NCI-H510A (cell line): Measurements from ENCODE around the gene MCEMP1.
"Not testable (repeated sequence)": the region's sequence is repeated elsewhere in the genome, so short reads cannot be mapped to it uniquely, and the experiment has no call there.

ENCODE experiments used
- DNase-seq: peaks from one replicate; lab custom pipeline; 2025; lab: John Stamatoyannopoulos, UW

The MCEMP1 gene

DNA sequence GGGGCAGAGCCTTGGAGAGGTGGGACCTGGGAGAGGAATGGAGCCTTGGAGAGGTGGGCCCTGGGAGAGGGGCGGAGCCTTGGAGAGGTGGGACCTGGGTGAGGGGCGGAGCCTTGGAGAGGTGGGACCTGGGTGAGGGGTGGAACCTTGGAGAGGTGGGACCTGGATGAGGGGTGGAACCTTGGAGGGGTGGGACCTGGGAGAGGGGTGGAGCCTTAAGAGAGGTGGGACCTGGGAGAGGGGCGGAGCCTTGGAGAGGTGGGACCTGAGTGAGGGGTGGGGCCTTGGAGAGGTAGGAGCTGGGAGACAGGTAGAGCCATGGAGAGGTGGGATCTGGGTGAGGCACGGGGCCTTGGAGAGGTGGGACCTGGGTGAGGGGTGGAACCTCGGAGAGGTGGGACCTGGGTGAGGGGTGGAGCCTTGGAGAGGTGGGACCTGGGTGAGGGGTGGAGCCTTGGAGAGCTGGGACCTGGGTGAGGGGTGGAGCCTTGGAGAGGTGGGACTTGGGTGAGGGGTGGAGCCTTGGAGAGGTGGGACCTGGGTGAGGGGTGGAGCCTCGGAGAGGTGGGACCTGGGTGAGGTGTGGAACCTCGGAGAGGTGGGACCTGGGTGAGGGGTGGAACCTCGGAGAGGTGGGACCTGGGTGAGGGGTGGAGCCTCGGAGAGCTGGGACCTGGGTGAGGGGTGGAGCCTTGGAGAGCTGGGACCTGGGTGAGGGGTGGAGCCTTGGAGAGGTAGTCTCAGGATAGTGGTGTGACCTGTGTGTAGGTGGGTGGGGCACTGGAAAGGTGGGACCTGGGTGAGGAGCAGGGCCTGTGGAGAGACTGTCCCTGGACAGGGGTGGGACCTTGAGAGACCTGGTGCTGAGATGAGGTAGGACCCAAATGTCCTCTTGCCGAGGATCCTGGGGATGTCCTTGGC, 33.0 kb upstream of the MCEMP1 start:
- not testable (repeated sequence) for DNase-seq

GRCh38 chr19:7644550-7644877, 32.4 kb upstream of the MCEMP1 start:
- no peak for DNase-seq

DNA sequence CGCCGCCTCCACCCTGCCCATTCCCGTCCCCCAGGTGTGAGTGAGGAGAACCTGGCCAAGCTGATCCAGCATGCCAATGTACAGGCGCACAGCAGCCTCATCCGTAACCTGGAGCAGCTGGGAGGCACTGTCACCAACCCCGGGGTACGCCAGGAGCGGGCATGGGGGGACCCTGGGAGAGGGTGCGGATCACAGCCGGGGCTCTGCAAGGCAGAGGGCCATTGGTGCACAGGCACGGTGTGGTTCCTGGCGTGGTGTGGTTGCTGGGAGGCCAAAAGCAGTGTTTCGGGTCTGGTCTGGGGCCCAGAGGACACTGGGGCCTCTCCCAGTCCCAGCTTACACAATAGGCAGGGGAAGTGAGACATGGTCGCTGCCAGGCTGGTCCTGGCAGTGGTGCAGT, 31.7 kb upstream of the MCEMP1 start:
- no peak for DNase-seq

DNA sequence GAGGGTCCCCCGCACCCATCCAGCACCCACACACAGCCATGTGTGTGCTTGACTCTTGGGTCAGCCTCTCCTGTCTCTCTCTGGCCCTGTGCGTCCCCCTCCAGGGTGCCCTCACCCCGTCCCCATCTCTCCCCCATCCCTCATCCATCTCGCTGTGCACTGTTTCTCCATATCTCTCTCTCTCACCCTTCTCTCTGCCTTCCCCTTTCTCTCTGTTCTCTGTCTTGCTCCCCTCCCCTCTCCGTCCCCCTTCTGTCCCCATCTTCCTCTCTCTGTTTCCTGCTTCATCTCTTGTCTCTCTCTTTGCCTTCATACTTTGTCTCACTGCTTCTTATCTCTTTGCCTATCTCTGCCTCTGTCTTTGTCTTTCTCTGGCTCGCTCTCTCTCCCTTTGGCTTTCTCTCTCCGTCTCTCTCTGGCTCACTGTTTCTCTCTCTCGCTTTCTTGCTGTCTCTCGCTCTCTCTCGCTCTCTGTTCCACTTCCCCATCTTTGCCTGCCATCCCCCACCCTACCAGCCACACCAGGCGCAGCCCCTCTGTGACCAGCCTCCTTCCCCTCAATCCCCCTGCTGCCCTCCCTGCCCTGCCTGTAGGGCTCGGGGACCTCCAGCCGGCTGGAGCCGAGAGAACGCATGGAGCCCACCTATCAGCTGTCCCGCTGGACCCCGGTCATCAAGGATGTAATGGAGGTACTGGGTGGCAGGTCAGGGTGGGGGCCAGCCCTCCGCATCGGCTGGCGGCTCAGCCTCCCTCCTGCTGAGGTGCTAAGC, 31.0 kb upstream of the MCEMP1 start:
- no peak for DNase-seq

DNA sequence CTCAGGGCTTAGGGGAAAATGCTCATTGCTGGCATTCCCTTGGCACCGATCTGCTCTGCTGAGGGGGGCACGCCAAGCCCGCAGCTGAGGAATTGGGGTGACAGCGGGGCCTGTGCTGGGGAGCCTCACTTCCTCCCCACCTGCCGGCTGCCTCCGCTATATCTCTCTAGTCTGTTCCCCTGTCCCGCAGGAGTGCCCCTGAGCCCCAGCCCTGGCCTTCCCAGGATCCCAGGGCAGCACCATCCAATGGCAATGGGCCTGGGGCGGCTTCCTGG, 30.5 kb upstream of the MCEMP1 start:
- DNase-seq: no peak

- no peak for DNase-seq
These were observed 29.7 kb upstream of the MCEMP1 start for GRCh38 chr19:7647156-7647555.

GRCh38 chr19:7648265-7649014, 28.4 kb upstream of the MCEMP1 start:
- no peak for DNase-seq

GRCh38 chr19:7650148-7650547, 26.7 kb upstream of the MCEMP1 start:
- DNase-seq: no peak

GRCh38 chr19:7652061-7652641, 24.7 kb upstream of the MCEMP1 start:
- DNase-seq: peak; percentile 48

- DNase-seq: no peak
These were observed 22.5 kb upstream of the MCEMP1 start for GRCh38 chr19:7654401-7654800.

GRCh38 chr19:7655581-7655980, 21.3 kb upstream of the MCEMP1 start:
- DNase-seq: no peak

DNA sequence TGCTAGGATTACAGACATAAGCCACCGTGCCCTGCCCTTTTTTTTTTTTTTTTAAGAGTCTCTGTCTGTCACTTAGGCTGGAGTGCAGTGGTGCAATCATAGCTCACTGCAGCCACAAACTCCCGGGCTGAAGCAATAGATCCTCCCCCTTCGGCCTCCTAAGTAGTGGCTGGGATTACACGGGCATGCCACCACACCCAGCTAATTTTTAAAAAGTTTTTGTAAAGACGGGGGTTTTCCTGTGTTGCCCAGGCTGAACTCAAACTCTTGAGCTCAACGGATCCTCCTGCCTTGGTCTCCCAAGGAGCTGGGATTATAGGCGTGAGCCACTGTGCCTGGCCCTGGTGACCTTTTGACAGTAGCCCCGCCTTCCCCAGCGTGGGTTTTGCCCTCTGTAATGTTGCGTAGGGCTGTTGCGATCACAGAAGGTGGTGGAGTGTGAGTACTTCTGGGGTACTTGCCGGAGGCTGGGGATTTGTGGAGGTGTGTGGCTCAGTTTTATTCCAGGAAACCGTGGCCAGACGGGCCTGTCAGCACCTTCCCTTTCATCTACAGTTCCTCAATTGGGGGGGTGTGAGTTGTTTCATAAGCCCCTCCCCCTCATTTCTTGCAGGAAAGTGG, 19.6 kb upstream of the MCEMP1 start:
- DNase-seq: no peak

DNA sequence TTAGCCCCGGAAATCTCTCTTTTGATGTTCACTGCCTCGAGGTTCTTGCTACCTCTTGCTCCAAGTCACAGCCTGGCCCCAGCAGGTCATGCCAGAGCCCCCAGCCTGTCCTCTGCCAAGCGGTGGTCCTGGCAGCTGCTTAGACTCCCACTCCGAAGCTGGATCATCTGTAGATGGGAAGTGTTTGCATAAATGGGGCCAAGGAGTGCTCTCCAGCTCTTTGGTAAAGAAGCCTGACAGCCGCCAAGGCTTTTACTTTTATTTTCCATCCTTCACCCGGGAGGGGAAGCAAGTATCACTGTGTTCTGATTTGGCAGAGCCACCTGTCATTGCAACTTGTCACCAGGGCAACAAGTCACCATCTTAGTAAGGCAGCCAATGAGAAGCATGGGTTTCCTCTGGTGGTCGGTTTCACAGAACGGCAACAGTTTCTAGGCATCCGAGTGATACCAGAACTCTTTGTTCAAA, 18.6 kb upstream of the MCEMP1 start:
- no peak for DNase-seq

DNA sequence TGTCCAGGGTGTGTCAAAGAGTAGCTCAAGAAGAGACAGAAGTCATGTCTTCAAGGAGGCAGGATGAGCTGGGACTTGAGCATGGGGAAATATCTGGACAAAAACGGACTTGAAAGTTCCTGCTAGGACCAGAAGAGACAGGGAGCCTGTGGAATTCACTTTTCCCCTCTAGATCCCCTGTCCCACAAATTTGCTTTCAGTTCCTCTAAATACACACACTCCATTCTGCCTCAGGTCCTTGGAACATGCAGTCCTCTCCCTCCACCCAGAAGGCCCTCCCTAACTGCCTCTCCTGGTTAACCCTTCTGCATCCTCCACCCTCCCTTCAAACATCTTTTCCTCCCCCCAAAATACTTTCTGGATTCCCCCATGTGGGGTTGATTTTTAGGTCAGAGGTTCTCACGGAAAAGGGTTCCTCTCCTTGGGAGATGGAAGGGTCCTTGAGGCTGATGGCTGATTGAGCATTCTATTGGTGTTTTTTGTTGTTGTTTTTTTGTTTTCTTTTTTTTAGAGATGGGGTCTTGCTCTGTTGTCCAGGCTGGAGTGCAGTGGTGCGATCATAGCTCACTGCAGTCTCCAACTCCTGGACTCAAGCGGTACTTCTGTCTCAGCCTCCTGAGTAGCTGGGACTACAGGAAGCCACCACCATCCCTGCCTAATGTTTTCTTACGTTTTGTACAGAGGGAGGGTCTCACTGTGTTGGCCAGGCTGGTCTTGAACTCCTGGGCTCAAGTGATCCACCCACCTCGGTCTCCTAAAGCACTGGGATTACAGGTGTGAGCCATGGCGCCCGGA, 14.9 kb upstream of the MCEMP1 start:
- no peak for DNase-seq

DNA sequence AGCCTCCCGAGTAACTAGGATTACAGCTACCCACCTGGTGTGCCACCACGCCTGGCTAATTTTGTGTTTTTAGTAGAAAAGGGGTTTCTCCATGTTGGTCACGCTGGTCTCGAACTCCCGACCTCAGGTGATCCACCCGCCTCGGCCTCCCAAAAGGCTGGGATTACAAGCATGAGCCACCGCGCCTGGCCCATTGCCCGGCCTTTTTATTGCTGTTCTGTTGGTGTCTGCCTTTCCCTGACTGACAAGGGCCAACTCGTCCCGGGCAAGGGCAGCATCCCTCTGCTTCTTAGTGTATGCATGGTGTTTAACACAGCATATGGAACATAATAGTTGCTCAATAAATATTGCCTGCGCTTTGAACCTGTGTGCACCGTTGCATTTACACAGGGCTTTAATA, 14.2 kb upstream of the MCEMP1 start:
- no peak for DNase-seq

DNA sequence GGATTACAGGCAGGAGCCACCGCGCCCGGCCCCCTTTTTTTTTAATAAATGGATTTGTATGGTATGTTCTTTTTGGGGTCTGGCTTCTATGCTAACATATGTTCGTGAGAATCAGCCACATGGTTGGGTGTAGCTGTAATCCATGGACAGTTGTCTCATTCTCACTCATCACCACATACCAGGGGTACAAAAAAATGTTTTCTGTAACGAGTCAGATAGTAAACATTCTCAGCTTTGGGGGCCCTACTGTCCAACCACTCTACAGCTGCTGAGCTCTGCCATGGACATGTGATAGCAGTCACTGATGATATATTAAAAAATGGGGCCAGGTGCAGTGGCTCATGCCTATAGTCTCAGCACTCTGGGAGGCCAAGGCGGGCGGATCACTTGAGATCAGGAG, 13.2 kb upstream of the MCEMP1 start:
- DNase-seq: no peak

DNA sequence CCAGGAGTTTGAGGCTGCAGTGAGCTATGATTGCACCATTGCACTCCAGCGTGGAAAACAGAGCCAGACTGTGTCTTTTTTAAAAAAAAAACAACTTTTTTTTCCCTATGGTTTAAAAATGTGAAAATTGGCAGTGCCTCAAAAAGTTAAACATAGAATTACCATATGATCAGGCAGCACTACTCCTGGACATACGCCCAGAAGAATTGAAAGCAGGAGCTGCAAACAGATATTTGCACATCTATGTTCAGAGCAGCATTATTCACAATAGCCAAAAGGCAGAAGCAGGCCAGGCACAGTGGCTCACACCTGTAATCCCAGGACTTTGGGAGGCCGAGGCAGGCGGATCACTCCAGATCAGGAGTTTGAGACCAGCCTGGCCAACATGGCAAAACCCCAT, 11.8 kb upstream of the MCEMP1 start:
- no peak for DNase-seq

DNA sequence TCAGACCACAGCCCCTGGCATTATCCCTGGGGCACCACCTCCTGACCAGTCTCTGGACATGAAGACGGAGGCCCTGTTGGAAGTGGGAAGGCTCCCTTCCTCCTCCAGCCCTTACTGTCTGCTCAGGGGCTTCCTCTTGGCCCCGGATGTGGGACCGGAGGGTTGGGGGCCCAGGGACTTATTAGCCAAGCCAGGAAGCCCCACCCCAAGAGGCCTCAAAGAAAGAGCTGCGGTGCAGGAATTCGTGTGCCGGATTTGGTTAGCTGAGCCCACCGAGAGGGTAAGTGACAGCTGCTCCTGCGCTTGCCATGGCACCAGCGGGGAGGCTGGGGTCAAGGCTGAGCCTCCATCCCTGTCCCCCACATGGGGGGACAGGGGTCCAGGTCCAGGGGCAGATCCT, 8.0 kb upstream of the MCEMP1 start, which contains the start of gene RETN:
Gene RETN, plus strand, starts transcription at position 208 of the 400 bp plus-strand sequence. CDS start 278 bp downstream, outside the sequence.
- DNase-seq: no peak

GRCh38 chr19:7669641-7670040, 7.2 kb upstream of the MCEMP1 start:
- DNase-seq: no peak

DNA sequence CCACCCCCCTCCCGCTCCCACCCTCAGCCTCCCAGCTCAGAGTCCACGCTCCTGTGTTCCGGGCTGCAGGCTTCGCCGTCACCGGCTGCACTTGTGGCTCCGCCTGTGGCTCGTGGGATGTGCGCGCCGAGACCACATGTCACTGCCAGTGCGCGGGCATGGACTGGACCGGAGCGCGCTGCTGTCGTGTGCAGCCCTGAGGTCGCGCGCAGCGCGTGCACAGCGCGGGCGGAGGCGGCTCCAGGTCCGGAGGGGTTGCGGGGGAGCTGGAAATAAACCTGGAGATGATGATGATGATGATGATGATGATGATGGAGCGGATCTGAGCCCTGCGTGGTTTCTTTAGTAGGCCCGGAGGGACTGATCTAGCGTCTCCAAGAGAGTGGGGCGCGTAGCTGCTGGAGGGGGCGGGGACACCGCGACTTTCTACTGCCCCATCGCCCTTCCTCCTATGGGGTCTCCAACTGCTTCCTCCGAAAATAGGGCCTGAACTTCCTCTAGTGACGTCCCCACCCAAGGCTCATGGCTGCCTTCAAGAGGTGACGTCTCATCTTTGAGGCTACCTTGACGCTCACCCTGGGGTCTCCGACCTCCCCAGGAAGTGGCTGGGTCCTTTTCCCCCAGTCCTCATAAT, 6.6 kb upstream of the MCEMP1 start:
- no peak for DNase-seq

GRCh38 chr19:7670790-7671189, 6.1 kb upstream of the MCEMP1 start:
- no peak for DNase-seq
